Loucy (cell line): ENCODE data around the gene HPS1.

Experiments used
- CTCF ChIP-seq: fragments of 200-600 bp; sonication (generic); conservative IDR thresholded peaks from 2 replicates; pipeline ENCODE4 v1.5.1; 2014; ENCODE audit warnings: mild to moderate bottlenecking, antibody characterized with exemption, low read length
- EZH2phosphoT487 ChIP-seq: fragments of 200-600 bp; IDR thresholded peaks from 2 replicates; pipeline ENCODE4 v1.6.1; 2018; ENCODE audit warnings: antibody characterized with exemption, mild to moderate bottlenecking, moderate library complexity, borderline replicate concordance

- no peak for TF ChIP-seq CTCF
- TF ChIP-seq EZH2phosphoT487, result no peak
Observed at GRCh38 chr10:98446151-98446660, 529 bp downstream of the HPS1 start.
